ENCODE measurements around the gene MAGI1. TPM values are rescaled to one million over a fixed set of nuclear protein-coding genes. Genes with fewer than 3 reads are reported as not detected.

MAGI1 gene
- total and polyA plus RNA-seq, 2 experiments from 2014 or later, result 33.9 to 87.0 TPM

- H3K27me3 ChIP-seq, result no peaks in the 10 kb centered on the region
- no peak for TF ChIP-seq CTCF (IDR thresholded peaks at IDR 0.05; ENCODE audit: low read depth, low read length)
- H3K4me1 ChIP-seq (ENCODE audit: low read depth), result peaks cover 3% of the 10 kb centered on the region
- no peak overlapping the region for H3K4me3 ChIP-seq
- no peaks in the 10 kb centered on the region for H3K9me3 ChIP-seq (ENCODE audit: low read depth)
- H3K27ac ChIP-seq, result no peak overlapping the region
- no peak for DNase-seq (ENCODE audit: low read depth in 1 of 2, low spot score in 1 of 2)
- H3K36me3 ChIP-seq, result no peaks in the 10 kb centered on the region
Observed at GRCh38 chr3:65635657-65636056, 403.1 kb downstream of the MAGI1 start.

- Histone ChIP-seq H3K4me1 (ENCODE audit: low read depth) (no peaks in the 10 kb centered on the region), H3K27ac (no peak overlapping the region), H3K36me3 (no peaks in the 10 kb centered on the region), H3K27me3 (no peaks in the 10 kb centered on the region), H3K4me3 (no peak overlapping the region), H3K9me3 (ENCODE audit: low read depth) (no peaks in the 10 kb centered on the region)
- TF ChIP-seq CTCF (IDR thresholded peaks at IDR 0.05; ENCODE audit: low read depth, low read length), result no peak
- DNase-seq (ENCODE audit: low read depth in 1 of 2, low spot score in 1 of 2), result no peak
Observed at GRCh38 chr3:65633018-65633638, 405.6 kb downstream of the MAGI1 start.

GRCh38 chr3:65632414-65632813 is 406.3 kb downstream of the MAGI1 start:
- H3K9me3 ChIP-seq (ENCODE audit: low read depth), result no peaks in the 10 kb centered on the region
- no peaks in the 10 kb centered on the region for H3K27me3 ChIP-seq
- H3K4me1 ChIP-seq (ENCODE audit: low read depth), result no peaks in the 10 kb centered on the region
- H3K36me3 ChIP-seq, result no peaks in the 10 kb centered on the region
- no peak for TF ChIP-seq CTCF (IDR thresholded peaks at IDR 0.05; ENCODE audit: low read depth, low read length)
- DNase-seq (ENCODE audit: low read depth in 1 of 2, low spot score in 1 of 2), result no peak
- no peak overlapping the region for H3K27ac ChIP-seq
- H3K4me3 ChIP-seq, result no peak overlapping the region

GRCh38 chr3:65628978-65629377 is 409.7 kb downstream of the MAGI1 start:
- DNase-seq (ENCODE audit: low read depth in 1 of 2, low spot score in 1 of 2), result no peak

GRCh38 chr3:65627062-65627461 is 411.7 kb downstream of the MAGI1 start:
- Histone ChIP-seq H3K27me3 (no peaks in the 10 kb centered on the region), H3K4me1 (ENCODE audit: low read depth) (peaks cover 10% of the 10 kb centered on the region), H3K9me3 (ENCODE audit: low read depth) (no peaks in the 10 kb centered on the region), H3K4me3 (no peak overlapping the region), H3K27ac (no peak overlapping the region), H3K36me3 (no peaks in the 10 kb centered on the region)
- TF ChIP-seq CTCF (IDR thresholded peaks at IDR 0.05; ENCODE audit: low read depth, low read length), result no peak
- no peak for DNase-seq (ENCODE audit: low read depth in 1 of 2, low spot score in 1 of 2)

More at GRCh38 chr3:65628978-65629377, 409.7 kb downstream of the MAGI1 start:
- no peaks in the 10 kb centered on the region for H3K4me1 ChIP-seq (ENCODE audit: low read depth)
- H3K4me3 ChIP-seq, result no peak overlapping the region
- H3K27ac ChIP-seq, result no peak overlapping the region
- no peak for TF ChIP-seq CTCF (IDR thresholded peaks at IDR 0.05; ENCODE audit: low read depth, low read length)
- H3K27me3 ChIP-seq, result no peaks in the 10 kb centered on the region
- H3K9me3 ChIP-seq (ENCODE audit: low read depth), result no peaks in the 10 kb centered on the region
- no peaks in the 10 kb centered on the region for H3K36me3 ChIP-seq
